Liver (tissue), 9 donors: Measurements from ENCODE around the gene TPSD1. TPM values are rescaled to one million over a fixed set of nuclear protein-coding genes. Genes with fewer than 3 reads are reported as not detected.

Experiments
- DNase-seq: peaks from one replicate; pipeline ENCODE4 v3.0.0-alpha.2; 2017; ENCODE audit warnings: low spot score
- H3K27ac ChIP-seq, 2 donors: one replicate each; pipeline ENCODE4 v1.7.0; 2013; ENCODE audit warnings: inconsistent platforms in 2 of 2, low read length in 2 of 2, control low read depth in 1 of 2, low read depth in 1 of 2, mild to moderate bottlenecking in 1 of 2
- H3K27me3 ChIP-seq, 4 donors: one replicate each; pipeline versions ENCODE4 v1.6.1 to v1.7.0; 2013; ENCODE audit warnings: low read length in 3 of 4, inconsistent platforms in 1 of 4, mild to moderate bottlenecking in 1 of 4, moderate library complexity in 1 of 4; ENCODE audit not compliant: control insufficient read depth in 4 of 4, insufficient read depth in 4 of 4
- H3K36me3 ChIP-seq, 4 donors: one replicate each; pipeline versions ENCODE4 v1.6.1 to v1.7.0; 2013; ENCODE audit warnings: low read length in 3 of 4, mild to moderate bottlenecking in 3 of 4, low read depth in 1 of 4, moderate library complexity in 1 of 4; ENCODE audit not compliant: control insufficient read depth in 4 of 4, insufficient read depth in 3 of 4
- H3K4me1 ChIP-seq, 4 donors: one replicate each; pipeline versions ENCODE4 v1.6.1 to v1.7.0; 2013; ENCODE audit warnings: low read length in 3 of 4, mild to moderate bottlenecking in 3 of 4, moderate library complexity in 1 of 4; ENCODE audit not compliant: control insufficient read depth in 4 of 4, insufficient read depth in 4 of 4
- H3K4me3 ChIP-seq, 3 donors: one replicate each; pipeline versions ENCODE4 v1.6.1 to v1.7.0; 2013; ENCODE audit warnings: low read length in 3 of 3, control low read depth in 1 of 3, low read depth in 1 of 3, mild to moderate bottlenecking in 1 of 3
- H3K9ac ChIP-seq, 2 donors: one replicate each; pipeline ENCODE4 v1.7.0; 2013; ENCODE audit warnings: low read length in 2 of 2, mild to moderate bottlenecking in 2 of 2, moderate library complexity in 2 of 2, control low read depth in 1 of 2, low read depth in 1 of 2
- H3K9me3 ChIP-seq, 4 donors: one replicate each; pipeline versions ENCODE4 v1.6.1 to v1.7.0; 2013; ENCODE audit warnings: low read length in 3 of 4; ENCODE audit not compliant: control insufficient read depth in 4 of 4
- EGR1 ChIP-seq, 2 donors: IDR thresholded peaks; 2 replicates each; pipeline ENCODE4 v1.6.1; 2016 to 2018; ENCODE audit warnings: antibody characterized with exemption in 2 of 2, low read depth in 2 of 2
- GABPA ChIP-seq, 2 donors: IDR thresholded peaks in 1 of 2; conservative IDR thresholded peaks in 1 of 2; 2 replicates each; pipeline ENCODE4 v1.6.1; 2016; ENCODE audit warnings: antibody characterized with exemption in 2 of 2, mild to moderate bottlenecking in 1 of 2, moderate library complexity in 1 of 2
- WGBS: extraction: QIAGEN DNeasy Blood & Tissue Kit; methylation state at CpG from one replicate; pipeline ENCODE4 v1.1.7; 2013; 5-methylcytosine and 5-hydroxymethylcytosine counted together
- polyA plus RNA-seq, 2 donors: library from polyadenylated mRNA; stranded (reverse) in 1 of 2; unstranded in 1 of 2; fragments of 200-250 nt in 1 of 2; fragments of >200 nt in 1 of 2; fragmentation: Nextera tagmentation in 1 of 2; extraction: Ambion mirVana in 1 of 2; gene quantifications; one replicate each; pipeline versions ENCODE4 v1.2.1 to v1.2.3, GENCODE V29; 2013 to 2015
- total RNA-seq, 2 donors: library from RNA; depleted of rRNA; stranded (reverse); fragments of >200 nt; gene quantifications; one replicate each; pipeline ENCODE4 v1.2.3, GENCODE V29; 2014
- donor health status: healthy.
- donor health status: healthy.
- donor health status: healthy.
- donor health status: healthy.
- donor health status: healthy.

TPSD1 gene
- total and polyA plus RNA-seq, 4 donors, result 0.28 to 0.40 TPM; not detected in 2

DNA sequence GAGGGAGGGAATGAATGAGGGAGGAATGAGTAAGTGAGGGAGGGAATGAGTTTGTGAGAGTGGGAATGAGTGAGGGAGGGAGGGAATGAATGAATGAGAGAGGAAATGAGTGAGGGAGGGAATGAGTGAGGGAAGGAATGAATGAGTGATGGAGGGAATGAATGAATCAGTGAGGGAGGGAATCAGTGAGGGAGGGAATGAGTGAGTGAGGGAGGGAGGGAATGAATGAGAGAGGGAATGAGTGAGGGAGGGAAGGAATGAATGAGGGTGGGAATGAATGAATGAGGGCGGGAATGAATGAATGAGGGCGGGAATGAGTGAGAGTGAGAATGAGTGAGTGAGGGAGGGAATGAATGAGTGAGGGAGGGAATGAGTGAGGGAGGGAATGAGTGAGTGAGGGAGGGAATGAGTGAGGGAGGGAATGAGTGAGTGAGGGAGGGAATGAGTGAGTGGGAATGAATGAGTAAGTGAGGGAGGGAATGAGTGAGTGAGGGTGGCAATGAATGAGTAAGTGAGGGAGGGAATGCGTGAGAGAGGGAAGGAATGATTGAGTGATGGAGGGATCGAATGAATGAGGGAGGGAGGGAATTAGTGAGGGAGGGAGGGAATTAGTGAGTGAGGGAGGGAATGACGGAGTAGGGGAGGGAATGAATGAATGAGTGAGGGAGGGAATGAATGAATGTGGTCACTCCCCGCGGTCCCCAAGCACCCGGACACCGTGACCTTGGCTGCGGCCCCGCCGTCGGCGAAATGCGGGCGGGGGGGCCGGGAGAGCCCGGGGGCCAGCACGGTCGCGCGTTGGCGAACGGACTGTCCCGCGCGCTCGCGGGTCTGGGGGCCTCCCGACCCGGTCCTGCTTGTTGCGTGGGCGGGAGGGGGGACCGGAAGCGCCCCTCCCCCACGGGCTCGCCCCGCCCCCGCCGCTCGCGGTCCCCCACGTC, 52.4 kb downstream of the TPSD1 start:
- Histone ChIP-seq H3K9ac (no peak overlapping the region), H3K27me3 (no peaks in the 10 kb centered on the region), H3K36me3 (no peaks in the 10 kb centered on the region), H3K9me3 (no peaks in the 10 kb centered on the region), H3K4me3 (peak overlapping the region; percentile 56 to 99 (median 59)), H3K27ac (peak overlapping the region; percentile 99), H3K4me1 (peaks cover 9 to 35% (median 31%) of the 10 kb centered on the region in 4 donors)
- 6% methylated on average over 42 of the region's 43 CpGs for WGBS
- peak in 1 of 2 donors; percentile 58 for TF ChIP-seq EGR1 (IDR thresholded peaks at IDR 0.05; ENCODE audit: low read depth in 2 of 2)
- TF ChIP-seq GABPA (IDR thresholded peaks at IDR 0.05 in 1 of 2, conservative IDR thresholded peaks at IDR 0.05 in 1 of 2), result no peak
- DNase-seq, result no peak

Other genes with a start within 250 kb of the TPSD1 start
- not detected for gene SSTR5, start 183.3 kb upstream of the TPSD1 start, total RNA-seq
- not detected for gene SSTR5, start 183.3 kb upstream of the TPSD1 start, polyA plus RNA-seq
- gene C1QTNF8, start 159.8 kb upstream of the TPSD1 start, total RNA-seq, result not detected
- gene C1QTNF8, start 159.8 kb upstream of the TPSD1 start, polyA plus RNA-seq, result not detected
- 1 to 10 TPM; 4.2 to 8.5 TPM for gene CACNA1H, start 103.0 kb upstream of the TPSD1 start, total RNA-seq
- gene CACNA1H, start 103.0 kb upstream of the TPSD1 start, polyA plus RNA-seq, result 1 to 10 TPM in 1 of 2 donors, under 1 TPM in 1; 0.21 to 7.9 TPM
- gene TPSG1, start 30.8 kb upstream of the TPSD1 start, total RNA-seq, result not detected
- gene TPSG1, start 30.8 kb upstream of the TPSD1 start, polyA plus RNA-seq, result under 1 TPM in 1 of 2 donors, not detected in 1; 0.55 TPM
- under 1 TPM; 0.09 to 0.67 TPM for gene TPSB2, start 25.9 kb upstream of the TPSD1 start, total RNA-seq
- gene TPSB2, start 25.9 kb upstream of the TPSD1 start, polyA plus RNA-seq, result 10 to 100 TPM in 1 of 2 donors, under 1 TPM in 1; 0.24 to 12.7 TPM
- 1 to 10 TPM in 1 of 2 donors, under 1 TPM in 1; 0.23 to 1.1 TPM for gene TPSAB1, start 15.4 kb upstream of the TPSD1 start, total RNA-seq
- 10 to 100 TPM in 1 of 2 donors, 1 to 10 TPM in 1; 1.4 to 10.8 TPM for gene TPSAB1, start 15.4 kb upstream of the TPSD1 start, polyA plus RNA-seq
- gene UBE2I, start 53.6 kb downstream of the TPSD1 start, total RNA-seq, result 10 to 100 TPM; 21.8 to 23.9 TPM
- gene UBE2I, start 53.6 kb downstream of the TPSD1 start, polyA plus RNA-seq, result 10 to 100 TPM; 19.4 to 23.2 TPM
- 1 to 10 TPM; 2.3 to 2.8 TPM for gene BAIAP3, start 77.6 kb downstream of the TPSD1 start, total RNA-seq
- 1 to 10 TPM; 1.6 to 3.8 TPM for gene BAIAP3, start 77.6 kb downstream of the TPSD1 start, polyA plus RNA-seq
- 10 to 100 TPM; 20.3 to 29.5 TPM for gene TSR3, start 95.8 kb downstream of the TPSD1 start, total RNA-seq
- gene TSR3, start 95.8 kb downstream of the TPSD1 start, polyA plus RNA-seq, result 10 to 100 TPM; 28.3 to 29.9 TPM
- 10 to 100 TPM; 24.4 to 31.4 TPM for gene GNPTG, start 95.9 kb downstream of the TPSD1 start, total RNA-seq
- 10 to 100 TPM; 50.7 to 79.6 TPM for gene GNPTG, start 95.9 kb downstream of the TPSD1 start, polyA plus RNA-seq
- gene UNKL, start 158.6 kb downstream of the TPSD1 start, total RNA-seq, result 10 to 100 TPM in 1 of 2 donors, 1 to 10 TPM in 1; 7.1 to 14.7 TPM
- 1 to 10 TPM; 3.5 to 6.1 TPM for gene UNKL, start 158.6 kb downstream of the TPSD1 start, polyA plus RNA-seq
- 1 to 10 TPM; 6.9 to 8.9 TPM for gene UQCC4, start 164.7 kb downstream of the TPSD1 start, total RNA-seq
- 10 to 100 TPM; 13.8 to 16.4 TPM for gene UQCC4, start 164.7 kb downstream of the TPSD1 start, polyA plus RNA-seq
- 1 to 10 TPM in 1 of 2 donors, under 1 TPM in 1; 0.50 to 4.7 TPM for gene PERCC1, start 175.0 kb downstream of the TPSD1 start, total RNA-seq
- gene PERCC1, start 175.0 kb downstream of the TPSD1 start, polyA plus RNA-seq, result not detected
- gene CCDC154, start 188.5 kb downstream of the TPSD1 start, total RNA-seq, result under 1 TPM in 1 of 2 donors, not detected in 1; 0.42 TPM
- gene CCDC154, start 188.5 kb downstream of the TPSD1 start, polyA plus RNA-seq, result under 1 TPM; 0.18 to 0.39 TPM
- 10 to 100 TPM; 26.1 to 34.4 TPM for gene CLCN7, start 219.0 kb downstream of the TPSD1 start, total RNA-seq
- gene CLCN7, start 219.0 kb downstream of the TPSD1 start, polyA plus RNA-seq, result 10 to 100 TPM; 13.9 to 36.2 TPM
- under 1 TPM; 0.08 to 0.61 TPM for gene PTX4, start 232.9 kb downstream of the TPSD1 start, total RNA-seq
- not detected for gene PTX4, start 232.9 kb downstream of the TPSD1 start, polyA plus RNA-seq
- 10 to 100 TPM; 12.9 to 14.6 TPM for gene TELO2, start 237.3 kb downstream of the TPSD1 start, total RNA-seq
- gene TELO2, start 237.3 kb downstream of the TPSD1 start, polyA plus RNA-seq, result 10 to 100 TPM; 17.8 to 19.3 TPM